Uterus (tissue), 2 donors: ENCODE results near the gene MYZAP.

ENCODE experiments used
- POLR2A ChIP-seq, 2 donors: fragments of 450-650 bp; IDR thresholded peaks; one replicate each; pipeline ENCODE4 v1.6.1; 2016; ENCODE audit warnings: antibody characterized with exemption in 2 of 2, mild to moderate bottlenecking in 1 of 2, moderate library complexity in 1 of 2
- TF ChIP-seq, protein P1 (sequence below), 4 experiments: fragments of 200-600 bp in 2 of 4; fragments of 450-650 bp in 2 of 4; sonication (generic) in 2 of 4; IDR thresholded peaks; one replicate each; pipeline ENCODE4 v1.5.1; 2016 to 2019; ENCODE audit warnings: antibody characterized with exemption in 4 of 4, mild to moderate bottlenecking in 2 of 4, moderate library complexity in 1 of 4

DNA sequence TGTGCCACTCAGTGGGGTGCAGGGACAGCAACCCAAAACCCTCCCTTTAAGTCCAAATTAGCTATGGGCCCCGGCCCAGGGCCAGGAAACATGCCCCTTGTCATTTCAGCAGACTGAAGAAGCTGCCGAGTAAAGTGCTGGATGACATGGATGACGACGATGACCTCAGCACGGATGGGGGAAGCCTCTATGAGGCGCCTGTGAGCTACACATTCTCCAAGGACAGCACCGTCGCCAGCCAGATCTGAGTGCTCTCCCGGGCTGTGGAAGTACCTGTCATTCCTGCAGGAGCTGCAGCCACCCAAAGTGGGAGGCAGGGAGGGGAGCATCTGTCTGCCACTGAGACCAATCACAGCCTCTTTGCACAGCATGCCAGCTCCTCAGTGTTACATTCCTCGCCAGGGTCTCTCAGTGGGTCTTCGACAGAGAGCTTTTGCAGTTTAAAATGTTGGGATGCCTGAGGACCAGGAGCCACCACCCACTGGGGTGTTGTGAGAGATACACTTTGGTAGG is 44.4 kb upstream of the MYZAP start:
- no peak for TF ChIP-seq POLR2A (IDR thresholded peaks at IDR 0.05)
- TF ChIP-seq, protein P1, sequence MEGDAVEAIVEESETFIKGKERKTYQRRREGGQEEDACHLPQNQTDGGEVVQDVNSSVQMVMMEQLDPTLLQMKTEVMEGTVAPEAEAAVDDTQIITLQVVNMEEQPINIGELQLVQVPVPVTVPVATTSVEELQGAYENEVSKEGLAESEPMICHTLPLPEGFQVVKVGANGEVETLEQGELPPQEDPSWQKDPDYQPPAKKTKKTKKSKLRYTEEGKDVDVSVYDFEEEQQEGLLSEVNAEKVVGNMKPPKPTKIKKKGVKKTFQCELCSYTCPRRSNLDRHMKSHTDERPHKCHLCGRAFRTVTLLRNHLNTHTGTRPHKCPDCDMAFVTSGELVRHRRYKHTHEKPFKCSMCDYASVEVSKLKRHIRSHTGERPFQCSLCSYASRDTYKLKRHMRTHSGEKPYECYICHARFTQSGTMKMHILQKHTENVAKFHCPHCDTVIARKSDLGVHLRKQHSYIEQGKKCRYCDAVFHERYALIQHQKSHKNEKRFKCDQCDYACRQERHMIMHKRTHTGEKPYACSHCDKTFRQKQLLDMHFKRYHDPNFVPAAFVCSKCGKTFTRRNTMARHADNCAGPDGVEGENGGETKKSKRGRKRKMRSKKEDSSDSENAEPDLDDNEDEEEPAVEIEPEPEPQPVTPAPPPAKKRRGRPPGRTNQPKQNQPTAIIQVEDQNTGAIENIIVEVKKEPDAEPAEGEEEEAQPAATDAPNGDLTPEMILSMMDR (IDR thresholded peaks at IDR 0.05) = no peak
